EH (cell line): ENCODE data around the gene MACROD2.
"Not testable (repeated sequence)": the region's sequence is repeated elsewhere in the genome, so short reads cannot be mapped to it uniquely, and the experiment has no call there.

Experiments used
- DNase-seq: peaks from one replicate; pipeline ENCODE4 v3.0.0-alpha.2; 2015; ENCODE audit warnings: low read depth

MACROD2 gene

GRCh38 chr20:15756002-15756753 is 1760.9 kb downstream of the MACROD2 start:
- DNase-seq = no peak

DNA sequence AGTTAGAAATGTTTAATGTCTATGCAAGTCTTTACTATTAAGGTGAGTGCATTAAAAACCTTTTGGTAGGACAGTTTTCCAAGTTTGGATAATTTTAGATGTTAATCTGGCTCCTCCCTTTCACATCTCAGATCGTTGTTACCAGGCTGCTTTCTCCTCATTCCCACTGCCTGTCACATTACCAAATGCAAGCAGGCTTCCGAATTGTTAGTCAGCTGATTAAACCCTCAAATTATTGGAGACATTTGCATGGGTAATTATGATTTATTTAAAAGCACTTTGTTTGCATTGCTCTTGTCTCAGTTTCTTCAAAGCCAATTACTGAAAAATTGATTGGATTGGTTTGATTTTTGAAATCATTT is 1761.4 kb downstream of the MACROD2 start:
- DNase-seq = no peak

DNA sequence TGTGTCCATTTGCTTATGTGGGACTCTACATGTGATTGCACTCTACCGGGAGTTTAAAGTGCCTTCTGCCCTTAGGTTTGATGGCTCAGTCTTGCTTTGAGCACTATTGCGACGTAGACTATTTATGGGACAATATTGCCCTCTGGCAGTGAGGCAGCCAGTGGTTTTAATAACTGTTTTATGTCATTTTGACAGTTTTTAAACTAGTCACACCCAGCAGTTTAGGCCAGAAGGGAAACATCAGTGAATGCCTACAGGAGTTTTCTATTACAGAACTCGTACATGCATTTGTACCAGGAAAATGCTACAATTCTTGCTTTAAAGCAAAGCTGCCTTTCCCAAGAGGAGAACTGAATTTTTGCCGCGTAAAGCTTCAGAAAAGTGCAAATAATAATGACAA is 1764.3 kb downstream of the MACROD2 start:
- DNase-seq = peak; percentile 67

GRCh38 chr20:15760001-15760621 is 1764.8 kb downstream of the MACROD2 start:
- DNase-seq = peak; percentile 10

DNA sequence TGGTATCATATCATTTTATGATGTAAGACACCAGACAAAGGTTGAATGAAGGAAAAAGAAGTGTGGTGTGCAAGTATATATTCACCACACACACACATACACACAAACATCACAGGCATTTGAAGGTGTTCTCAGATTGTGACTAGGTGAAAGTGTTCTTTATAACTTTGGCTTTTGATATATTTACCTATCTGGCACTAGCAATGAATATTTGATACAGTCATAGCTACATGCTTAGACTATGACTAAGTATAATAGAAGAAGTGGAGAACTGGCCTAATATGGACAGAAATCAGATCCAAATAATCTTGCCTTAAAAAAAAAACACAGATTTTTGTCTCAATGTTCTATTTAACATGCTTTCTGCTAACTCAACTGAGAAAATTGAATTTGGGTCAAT is 1768.0 kb downstream of the MACROD2 start:
- peak; percentile 35 for DNase-seq

DNA sequence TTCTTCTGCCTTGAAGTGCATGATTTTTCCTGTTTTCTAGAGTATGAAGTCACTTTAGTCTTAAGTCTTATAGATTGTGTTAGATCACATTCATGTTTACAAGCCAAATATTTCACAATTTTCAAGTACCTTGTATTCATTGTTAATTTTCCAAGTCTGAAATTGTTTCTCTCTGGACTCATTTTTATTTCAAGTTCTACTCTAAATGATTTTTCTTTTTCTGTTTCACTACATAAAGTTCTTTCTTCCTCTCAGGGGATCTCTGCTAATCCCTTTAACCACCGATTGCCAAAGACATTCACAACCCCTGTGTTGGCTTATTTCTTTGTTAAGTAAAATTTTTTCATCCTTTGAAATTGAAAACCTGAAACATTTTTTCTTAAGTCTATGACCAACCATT is 1772.3 kb downstream of the MACROD2 start:
- DNase-seq = no peak

DNA sequence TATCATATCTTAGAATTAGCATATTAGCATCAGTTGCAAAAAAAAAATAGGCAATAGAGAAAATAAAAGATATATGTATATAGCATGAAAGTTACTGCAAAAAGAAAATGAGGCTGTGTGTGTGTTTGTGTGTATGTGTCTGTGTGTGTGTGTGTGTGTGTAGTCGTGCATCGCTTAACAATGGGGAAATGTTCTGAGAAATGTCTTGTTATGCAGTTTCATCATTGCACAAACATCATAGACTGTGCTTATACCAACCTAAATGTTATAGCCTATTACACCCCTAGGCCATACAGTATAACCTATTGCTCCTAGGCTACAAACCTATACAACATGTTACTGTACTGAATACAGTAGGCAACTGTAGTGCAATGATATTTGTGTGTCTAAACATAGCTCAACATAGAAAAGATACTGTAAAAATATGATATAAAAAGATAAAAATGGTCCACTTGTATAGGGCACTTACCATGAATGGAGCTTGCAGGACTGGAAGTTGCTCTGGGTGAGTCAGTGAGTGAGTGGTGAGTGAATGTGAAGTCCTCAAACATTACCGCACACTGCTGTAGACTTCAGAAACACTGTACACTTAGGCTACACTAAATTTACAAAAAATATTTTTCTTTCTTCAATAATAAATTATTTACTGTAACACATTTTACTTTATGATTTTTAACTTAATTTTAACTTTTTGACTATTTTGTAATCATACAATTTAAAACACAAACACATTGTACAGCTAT is 1772.9 kb downstream of the MACROD2 start:
- DNase-seq = no peak

DNA sequence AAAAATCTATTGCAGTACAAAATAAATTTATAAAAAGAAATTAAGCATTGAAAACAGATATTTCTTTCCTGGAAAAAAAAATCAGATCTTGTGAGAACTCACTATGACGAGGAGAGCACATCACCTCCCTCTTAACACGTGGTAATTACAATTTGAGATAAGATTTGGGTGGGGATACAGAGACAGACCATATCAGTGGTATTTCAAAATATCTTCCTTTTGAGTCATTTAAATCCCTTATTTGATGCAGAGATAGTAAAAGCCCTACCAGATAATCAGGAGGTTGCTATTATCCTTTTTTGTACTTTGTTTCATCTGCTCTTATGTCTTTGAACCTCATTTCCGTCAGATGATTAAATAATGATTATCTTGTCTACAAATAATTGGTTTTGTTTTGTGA is 1777.5 kb downstream of the MACROD2 start:
- no peak for DNase-seq

- DNase-seq = no peak
These were observed 1779.6 kb downstream of the MACROD2 start for GRCh38 chr20:15774926-15775325.

DNA sequence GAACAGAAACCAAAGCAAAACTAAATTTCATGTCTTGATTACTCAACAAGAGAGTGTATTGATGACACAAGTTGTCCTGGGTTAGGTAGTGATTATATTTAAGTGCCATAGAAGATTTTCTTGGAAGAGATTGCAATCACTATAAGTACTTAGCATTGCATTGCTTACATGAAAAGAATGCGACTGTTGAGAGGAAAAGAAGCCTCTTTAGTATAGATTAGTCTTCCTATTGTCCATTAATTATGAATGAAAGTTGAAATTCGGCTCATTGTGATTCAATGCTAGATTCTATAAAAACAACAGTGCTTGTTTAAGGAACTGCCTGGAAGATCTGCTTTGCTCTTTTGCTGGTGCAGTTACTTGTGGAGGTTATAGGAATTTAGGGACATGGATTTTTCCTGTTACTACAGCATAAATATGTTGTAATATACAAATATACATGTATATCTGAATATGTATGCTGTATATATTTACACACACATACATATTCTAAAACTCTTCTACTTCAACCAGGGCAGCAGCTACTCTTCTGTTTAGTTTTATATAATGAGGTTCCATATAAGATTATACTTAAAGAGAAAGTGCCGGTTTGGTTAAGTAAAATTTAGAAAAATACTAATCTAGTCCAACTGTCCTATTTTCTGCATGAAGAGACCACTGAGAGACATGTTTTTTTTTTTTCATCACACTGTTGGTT is 1781.6 kb downstream of the MACROD2 start:
- no peak for DNase-seq

DNA sequence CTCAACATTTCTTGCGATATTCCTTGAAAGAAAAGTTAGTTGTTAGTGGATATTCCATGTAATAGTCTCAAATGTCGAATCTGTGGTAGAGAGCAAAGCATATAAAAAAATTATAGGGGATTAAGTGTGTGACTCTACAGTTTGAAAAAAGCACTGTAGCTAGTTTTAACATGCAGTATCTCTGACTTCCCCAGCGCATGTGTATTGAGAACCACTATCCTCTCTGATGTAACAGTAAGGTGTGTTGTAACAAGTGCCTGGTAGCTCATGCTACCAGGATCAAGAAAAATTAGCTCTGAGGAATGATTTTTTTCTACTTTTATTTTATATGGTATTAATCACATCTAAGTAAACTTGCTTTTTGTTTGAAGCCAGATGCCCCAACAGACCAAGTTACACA is 1788.7 kb downstream of the MACROD2 start:
- no peak for DNase-seq

GRCh38 chr20:15789079-15789478 is 1793.8 kb downstream of the MACROD2 start:
- no peak for DNase-seq

GRCh38 chr20:15792855-15793254 is 1797.5 kb downstream of the MACROD2 start:
- no peak for DNase-seq

- no peak for DNase-seq
These were observed 1799.1 kb downstream of the MACROD2 start for GRCh38 chr20:15794409-15794808.

- DNase-seq = no peak
These were observed 1800.1 kb downstream of the MACROD2 start for GRCh38 chr20:15795305-15796019.

DNA sequence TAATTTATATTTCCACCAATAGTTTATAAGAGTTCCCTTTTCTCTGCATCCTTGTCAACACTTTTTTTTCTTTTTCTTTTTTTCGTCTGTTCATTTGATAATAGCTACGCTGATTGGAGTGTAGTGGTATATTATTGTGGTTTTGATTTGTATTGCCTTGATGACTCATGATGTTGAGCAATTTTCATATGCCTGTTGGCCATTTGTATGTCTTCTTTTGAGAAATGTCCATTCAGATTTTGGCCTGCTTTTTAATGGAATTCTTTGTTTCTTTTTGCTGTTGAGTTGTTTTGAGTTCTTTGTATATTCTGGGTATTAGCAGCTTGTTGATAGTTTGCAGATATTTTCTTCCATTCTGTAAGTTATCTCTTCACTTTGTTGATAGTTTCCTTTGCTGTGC is 1804.6 kb downstream of the MACROD2 start:
- peak; percentile 43 for DNase-seq

GRCh38 chr20:15802020-15802419 is 1806.7 kb downstream of the MACROD2 start:
- DNase-seq = no peak

- DNase-seq = no peak
These were observed 1809.8 kb downstream of the MACROD2 start for GRCh38 chr20:15805154-15805553.

- DNase-seq = no peak
These were observed 1810.8 kb downstream of the MACROD2 start for GRCh38 chr20:15806105-15806504.

- DNase-seq = no peak
These were observed 1812.0 kb downstream of the MACROD2 start for GRCh38 chr20:15807271-15807670.

DNA sequence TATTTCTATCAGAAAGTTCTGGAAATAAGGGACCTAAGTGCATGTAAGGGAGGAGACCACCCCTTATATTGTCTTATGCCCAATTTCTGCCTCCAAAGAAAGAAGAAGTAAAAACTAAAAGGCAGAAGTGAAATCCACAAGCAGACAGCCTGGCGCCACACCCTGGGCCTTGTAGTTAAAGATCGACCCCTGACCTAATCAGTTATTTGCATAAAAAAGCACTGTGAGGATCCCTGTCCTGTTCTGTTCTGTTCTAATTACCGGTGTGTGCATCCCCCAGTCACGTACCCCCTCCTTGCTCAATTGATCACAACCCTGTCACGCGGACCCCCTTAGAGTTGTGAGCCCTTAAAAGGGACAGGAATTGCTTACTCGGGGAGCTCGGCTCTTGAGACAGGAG is 1812.5 kb downstream of the MACROD2 start:
- not testable (repeated sequence) for DNase-seq

DNA sequence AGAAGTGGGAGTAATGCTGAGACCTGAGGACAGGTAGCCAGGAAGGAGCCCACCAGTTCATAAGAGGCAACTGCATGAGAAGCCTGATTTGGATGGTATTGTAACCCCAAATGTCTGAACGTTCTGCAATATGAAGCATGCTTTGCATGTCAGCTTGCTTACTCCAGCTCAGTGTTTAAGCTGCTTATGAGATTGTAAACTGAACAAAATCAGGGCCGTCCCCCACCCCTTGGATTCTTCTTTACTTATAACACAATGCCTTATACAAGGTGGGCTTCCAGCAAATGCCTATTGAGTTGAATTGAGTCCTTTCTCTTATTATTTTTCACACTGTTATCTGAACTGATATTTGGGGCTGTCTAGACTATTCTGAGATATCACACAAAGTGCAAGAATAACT is 1816.6 kb downstream of the MACROD2 start:
- DNase-seq = no peak
